Measurements from ENCODE around the gene NTNG2. TPM values are rescaled to one million over a fixed set of nuclear protein-coding genes. Genes with fewer than 3 reads are reported as not detected.

NTNG2 gene
- total RNA-seq, 1 donor = 2.4 TPM

GRCh38 chr9:132216861-132217619, 55.2 kb downstream of the NTNG2 start:
- TF ChIP-seq, protein P1, sequence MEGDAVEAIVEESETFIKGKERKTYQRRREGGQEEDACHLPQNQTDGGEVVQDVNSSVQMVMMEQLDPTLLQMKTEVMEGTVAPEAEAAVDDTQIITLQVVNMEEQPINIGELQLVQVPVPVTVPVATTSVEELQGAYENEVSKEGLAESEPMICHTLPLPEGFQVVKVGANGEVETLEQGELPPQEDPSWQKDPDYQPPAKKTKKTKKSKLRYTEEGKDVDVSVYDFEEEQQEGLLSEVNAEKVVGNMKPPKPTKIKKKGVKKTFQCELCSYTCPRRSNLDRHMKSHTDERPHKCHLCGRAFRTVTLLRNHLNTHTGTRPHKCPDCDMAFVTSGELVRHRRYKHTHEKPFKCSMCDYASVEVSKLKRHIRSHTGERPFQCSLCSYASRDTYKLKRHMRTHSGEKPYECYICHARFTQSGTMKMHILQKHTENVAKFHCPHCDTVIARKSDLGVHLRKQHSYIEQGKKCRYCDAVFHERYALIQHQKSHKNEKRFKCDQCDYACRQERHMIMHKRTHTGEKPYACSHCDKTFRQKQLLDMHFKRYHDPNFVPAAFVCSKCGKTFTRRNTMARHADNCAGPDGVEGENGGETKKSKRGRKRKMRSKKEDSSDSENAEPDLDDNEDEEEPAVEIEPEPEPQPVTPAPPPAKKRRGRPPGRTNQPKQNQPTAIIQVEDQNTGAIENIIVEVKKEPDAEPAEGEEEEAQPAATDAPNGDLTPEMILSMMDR (IDR thresholded peaks at IDR 0.05; ENCODE audit: insufficient read depth, low read length) = no peak
- DNase-seq (ENCODE audit: low read depth) = no peak
- H3K4me3 ChIP-seq (ENCODE audit: low read depth, low read length) = no peak overlapping the region

DNA sequence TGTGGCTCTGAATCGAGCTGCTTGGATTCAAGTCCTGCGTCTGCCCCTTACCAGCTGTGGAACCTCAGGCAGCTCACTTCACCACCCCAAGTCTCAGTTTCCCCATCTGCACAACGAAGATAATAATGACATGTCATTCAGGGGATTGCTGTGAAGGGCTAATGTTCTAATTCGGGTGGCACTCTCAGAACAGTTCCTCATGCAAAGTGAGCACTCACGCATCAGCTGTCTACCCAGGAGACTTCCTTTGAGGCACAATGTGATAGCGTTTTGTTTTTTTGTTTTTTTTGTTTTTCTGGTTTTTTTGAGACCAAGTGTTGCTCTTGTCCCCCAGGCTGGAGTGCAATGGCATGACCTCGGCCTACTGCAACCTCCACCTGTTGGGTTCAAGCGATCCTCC, 56.4 kb downstream of the NTNG2 start:
- TF ChIP-seq, protein P1 (IDR thresholded peaks at IDR 0.05; ENCODE audit: insufficient read depth, low read length) = no peak
- no peak for DNase-seq (ENCODE audit: low read depth)
- no peak overlapping the region for H3K4me3 ChIP-seq (ENCODE audit: low read depth, low read length)

GRCh38 chr9:132221941-132222340, 60.1 kb downstream of the NTNG2 start:
- no peak for DNase-seq (ENCODE audit: low read depth)
- TF ChIP-seq, protein P1 (IDR thresholded peaks at IDR 0.05; ENCODE audit: insufficient read depth, low read length) = no peak

DNA sequence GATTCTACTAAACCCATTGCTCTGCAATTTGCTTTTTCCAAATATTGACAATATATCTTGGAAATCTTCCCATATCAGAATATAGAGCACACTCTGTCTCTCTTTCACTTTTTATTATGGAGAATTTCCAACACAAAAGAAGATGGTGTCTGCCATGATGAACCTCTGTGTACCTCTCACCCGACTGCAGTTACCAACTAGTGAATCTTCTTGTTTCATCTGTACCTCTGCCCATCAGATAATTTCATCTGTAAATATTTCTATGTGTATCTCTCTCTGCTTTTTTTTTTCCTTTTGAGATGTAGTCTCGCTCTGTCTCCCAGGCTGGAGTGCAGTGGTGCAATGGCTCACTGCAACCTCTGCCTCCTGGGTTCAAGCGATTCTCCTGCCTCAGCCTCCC, 62.8 kb downstream of the NTNG2 start:
- DNase-seq (ENCODE audit: low read depth) = no peak
- TF ChIP-seq, protein P1 (IDR thresholded peaks at IDR 0.05; ENCODE audit: insufficient read depth, low read length) = no peak
- H3K4me3 ChIP-seq (ENCODE audit: low read depth, low read length) = no peak overlapping the region

More at GRCh38 chr9:132221941-132222340, 60.1 kb downstream of the NTNG2 start:
- H3K4me3 ChIP-seq (ENCODE audit: low read depth, low read length) = no peak overlapping the region

GRCh38 chr9:132226571-132227430, 64.9 kb downstream of the NTNG2 start:
- TF ChIP-seq, protein P1 (IDR thresholded peaks at IDR 0.05; ENCODE audit: insufficient read depth, low read length) = no peak
- DNase-seq (ENCODE audit: low read depth) = no peak

DNA sequence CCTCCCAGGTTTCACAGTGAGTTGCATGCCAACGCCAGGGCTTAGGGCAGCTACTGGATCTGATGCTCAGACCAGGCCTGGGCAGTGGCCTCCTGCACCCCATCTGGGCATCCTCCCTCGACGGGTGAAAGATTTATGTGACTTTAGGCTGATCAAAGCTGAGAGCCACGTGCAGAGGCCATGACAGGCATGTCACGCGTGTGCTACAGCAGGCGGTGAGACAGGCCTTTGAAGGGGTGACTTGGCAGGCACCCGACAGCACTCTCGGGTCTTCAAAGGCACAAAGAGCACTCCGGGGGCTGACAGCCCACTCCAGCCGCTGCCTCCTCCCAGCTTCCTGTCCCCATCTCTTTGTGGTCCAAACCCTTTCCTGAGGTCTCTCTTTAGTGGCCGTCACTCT, 66.2 kb downstream of the NTNG2 start:
- H3K4me3 ChIP-seq (ENCODE audit: low read depth, low read length) = no peak overlapping the region

More at GRCh38 chr9:132226571-132227430, 64.9 kb downstream of the NTNG2 start:
- H3K4me3 ChIP-seq (ENCODE audit: low read depth, low read length) = no peak overlapping the region

More for the DNA sequence above, 66.2 kb downstream of the NTNG2 start:
- TF ChIP-seq, protein P1 (IDR thresholded peaks at IDR 0.05; ENCODE audit: insufficient read depth, low read length) = no peak
- no peak for DNase-seq (ENCODE audit: low read depth)
